AG04450 (cell line): ENCODE measurements around the gene TYW1B. TPM values are rescaled to one million over a fixed set of nuclear protein-coding genes. Genes with fewer than 3 reads are reported as not detected.
"Not testable (repeated sequence)": the region's sequence is repeated elsewhere in the genome, so short reads cannot be mapped to it uniquely, and the experiment has no call there.

Experiments
- CTCF ChIA-PET: fragments of 300-600, 350-600 bp; formaldehyde crosslinking; extraction: SDS; loops from one replicate; lab custom pipeline; 2022; ENCODE audit warnings: antibody characterized with exemption, inconsistent platforms; lab: Charles Lee
- POLR2A ChIA-PET: fragments of 350-600 bp; formaldehyde crosslinking; extraction: SDS; loops from one replicate; lab custom pipeline; 2021; ENCODE audit warnings: antibody characterized with exemption, inconsistent platforms; lab: Yijun Ruan, JAX
- DNase-seq: peaks from one replicate; pipeline ENCODE4 v3.0.0-alpha.2; 2011; ENCODE audit warnings: low read depth, low spot score
- H3K27ac ChIP-seq: one replicate; pipeline ENCODE4 v1.5.1; 2012; ENCODE audit warnings: low read depth, low read length, control low read depth
- H3K27me3 ChIP-seq: one replicate; pipeline ENCODE4 v1.6.0; 2012; ENCODE audit warnings: low read length; ENCODE audit not compliant: control insufficient read depth, insufficient read depth
- H3K4me3 ChIP-seq: 2 replicates; pipeline ENCODE4 v1.5.1; 2011; ENCODE audit warnings: mild to moderate bottlenecking, low read depth, low read length, control low read depth
- H3K9me3 ChIP-seq: 2 replicates; pipeline ENCODE4 v1.5.1; 2012; ENCODE audit warnings: low read length; ENCODE audit not compliant: control insufficient read depth, insufficient read depth
- polyA plus RNA-seq: library from polyadenylated mRNA; depleted of rRNA; stranded (reverse); fragments of >200 nt; gene quantifications from 2 replicates; pipeline ENCODE4 v1.2.3, GENCODE V29; 2011
- TF ChIP-seq, protein P1 (sequence below): IDR thresholded peaks from 2 replicates; pipeline ENCODE4 v1.5.1; 2011; ENCODE audit warnings: low read depth, low read length, control low read depth, inconsistent platforms

TYW1B gene
- polyA plus RNA-seq, 1 experiment, result 5.0 TPM

DNA sequence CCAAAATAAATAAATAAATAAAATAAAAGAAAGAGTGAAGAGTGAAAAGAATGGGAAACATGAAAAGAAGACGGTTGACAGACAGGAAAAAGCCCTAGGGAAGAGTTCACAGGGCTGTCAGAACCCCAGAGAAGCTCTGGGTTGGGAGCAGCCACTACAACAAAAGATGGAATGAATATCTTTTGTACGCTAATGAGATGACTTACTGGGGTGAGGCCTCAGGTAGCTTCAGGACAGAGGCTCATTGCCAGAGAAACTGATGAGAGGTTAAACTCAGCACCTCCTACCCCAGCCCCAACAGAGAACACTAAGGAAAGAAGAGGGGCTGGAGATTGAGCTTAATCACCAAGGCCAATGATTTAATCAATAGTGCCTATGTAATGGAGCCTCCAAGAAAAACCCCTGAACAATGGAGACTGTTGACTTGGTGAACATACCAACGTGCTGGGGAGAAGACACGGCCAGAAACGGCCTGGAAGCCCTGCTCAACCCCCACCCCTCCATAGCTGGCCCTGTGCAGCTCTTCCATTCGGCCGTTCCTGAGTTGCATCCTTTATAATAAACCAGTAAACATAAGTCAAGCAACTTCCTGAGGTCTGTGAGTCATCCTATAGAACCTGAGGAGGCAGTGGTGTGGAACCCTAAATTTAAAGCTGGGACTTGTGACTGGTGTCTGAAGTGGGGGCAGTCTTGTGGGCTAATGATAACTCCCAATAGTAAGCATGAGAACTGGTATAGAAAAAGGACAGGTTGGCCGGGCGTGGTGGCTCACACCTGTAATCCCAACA lies 11.4 kb downstream of the TYW1B start:
- H3K27ac ChIP-seq, H3K27me3 ChIP-seq, H3K9me3 ChIP-seq, DNase-seq, CTCF ChIA-PET, H3K4me3 ChIP-seq: not testable (repeated sequence)
- POLR2A ChIA-PET, result interaction anchor here (0.8 kb wide), 1 partner anchor 13 kb away, joined by 3 read pairs; no protein-coding TSS in a partner anchor

DNA sequence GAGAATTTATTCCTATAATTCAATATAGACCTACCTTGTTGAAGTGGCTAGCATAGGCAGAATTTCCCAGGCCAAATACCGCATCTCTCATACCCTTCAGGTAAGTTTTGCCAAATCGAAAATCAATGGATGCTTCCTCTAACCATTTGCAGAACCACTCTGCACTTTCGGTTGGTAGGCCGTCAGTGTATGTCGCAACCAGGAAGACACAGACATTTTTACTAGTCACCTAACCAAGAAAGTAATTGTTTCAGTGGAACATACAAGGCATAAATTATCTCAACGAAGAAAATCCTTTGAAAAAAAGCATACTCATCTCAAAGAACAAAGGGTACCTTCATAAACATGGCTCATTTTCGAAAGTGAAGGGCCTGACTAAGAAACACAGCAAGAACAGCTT lies 17.6 kb downstream of the TYW1B start:
- H3K4me3 ChIP-seq, H3K27ac ChIP-seq, H3K9me3 ChIP-seq, CTCF ChIA-PET, H3K27me3 ChIP-seq, POLR2A ChIA-PET, DNase-seq: not testable (repeated sequence)

DNA sequence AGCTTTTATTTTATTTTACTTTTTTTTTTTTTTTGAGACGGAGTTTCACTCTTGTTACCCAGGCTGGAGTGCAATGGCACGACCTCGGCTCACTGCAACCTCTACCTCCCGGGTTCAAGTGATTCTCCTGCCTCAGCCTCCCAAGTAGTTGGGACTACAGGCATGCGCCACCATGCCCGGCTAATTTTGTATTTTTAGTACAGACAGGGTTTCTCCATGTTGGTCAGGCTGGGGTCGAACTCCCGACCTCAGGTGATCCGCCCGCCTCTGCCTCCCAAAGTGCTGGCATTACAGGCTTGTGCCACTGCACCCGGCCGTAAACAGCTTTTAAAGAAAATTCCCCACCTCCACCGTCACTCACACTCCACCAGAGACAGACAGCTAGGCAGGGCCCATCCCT lies 19.5 kb downstream of the TYW1B start:
- DNase-seq, H3K27me3 ChIP-seq, H3K27ac ChIP-seq, CTCF ChIA-PET, H3K4me3 ChIP-seq, H3K9me3 ChIP-seq, POLR2A ChIA-PET: not testable (repeated sequence)

DNA sequence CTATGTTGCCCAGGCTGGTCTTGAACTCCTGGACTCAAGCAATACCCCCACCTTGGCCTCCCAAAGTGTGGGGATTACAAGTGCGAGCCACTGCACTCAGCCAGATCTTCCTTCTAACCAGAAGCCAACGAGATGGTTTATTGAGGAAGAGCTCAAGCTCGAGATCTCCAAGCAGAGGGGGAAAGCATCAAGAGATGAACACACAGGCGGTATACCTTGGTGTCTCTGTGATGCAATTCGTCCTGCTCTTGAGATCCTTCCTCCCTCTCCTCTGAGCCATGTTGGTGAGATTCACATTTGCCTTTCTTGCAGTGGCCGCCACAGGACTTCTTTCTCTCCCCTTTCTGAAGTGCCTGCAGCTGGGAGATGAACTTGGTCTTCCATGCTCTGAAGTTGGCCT lies 21.1 kb downstream of the TYW1B start:
- H3K27me3 ChIP-seq, POLR2A ChIA-PET, H3K4me3 ChIP-seq: not testable (repeated sequence)

DNA sequence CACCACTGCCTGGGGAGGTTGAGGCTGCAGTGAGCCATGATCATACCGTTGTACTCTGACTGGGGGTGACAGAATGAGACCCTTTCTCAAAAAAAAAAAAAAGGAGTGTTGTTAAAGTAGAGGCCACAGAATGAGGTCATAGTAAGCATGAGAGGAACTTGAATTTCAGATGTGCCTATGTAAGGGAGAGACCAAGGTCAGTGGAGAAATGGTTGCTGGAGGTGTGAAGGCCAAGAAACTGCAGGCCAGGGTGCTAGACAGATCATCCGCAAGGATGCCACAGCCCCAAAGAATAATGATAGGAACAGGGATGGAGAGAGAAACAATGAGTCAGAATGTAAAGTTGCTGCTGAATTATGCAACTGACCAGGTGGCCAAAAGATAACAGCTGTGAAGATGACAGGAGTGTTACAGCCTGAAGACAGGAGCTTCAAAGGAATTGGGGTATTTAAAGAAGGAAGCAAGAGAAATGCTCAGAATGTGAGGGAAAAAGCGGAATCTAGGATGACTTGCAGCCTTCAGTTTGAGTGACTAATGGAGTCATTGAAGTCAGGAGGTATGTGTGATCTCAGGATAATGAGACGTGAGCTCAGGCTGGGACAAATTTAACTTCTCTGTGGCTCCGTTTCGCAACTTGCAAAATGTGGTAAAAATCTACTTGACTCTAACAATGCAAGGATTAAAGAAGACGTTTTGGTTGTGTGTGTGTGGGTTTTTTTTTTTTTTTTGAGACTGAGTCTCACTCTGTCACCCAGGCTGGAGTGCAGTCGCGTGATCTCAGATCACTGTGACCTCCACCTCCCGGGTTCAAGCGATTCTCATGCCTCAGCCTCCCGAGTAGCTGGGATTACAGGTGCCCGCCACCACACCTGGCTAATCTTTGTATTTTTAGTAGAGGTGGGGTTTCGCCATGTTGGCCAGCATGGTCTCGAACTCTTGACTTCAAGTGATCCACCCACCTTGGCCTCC lies 22.2 kb downstream of the TYW1B start:
- Histone ChIP-seq H3K9me3 (no peaks in the 10 kb centered on the region), H3K27me3 (no peaks in the 10 kb centered on the region), H3K27ac (peak overlapping the region; percentile 33), H3K4me3 (no peak overlapping the region)
- CTCF ChIA-PET, result no interaction called here
- TF ChIP-seq, protein P1, sequence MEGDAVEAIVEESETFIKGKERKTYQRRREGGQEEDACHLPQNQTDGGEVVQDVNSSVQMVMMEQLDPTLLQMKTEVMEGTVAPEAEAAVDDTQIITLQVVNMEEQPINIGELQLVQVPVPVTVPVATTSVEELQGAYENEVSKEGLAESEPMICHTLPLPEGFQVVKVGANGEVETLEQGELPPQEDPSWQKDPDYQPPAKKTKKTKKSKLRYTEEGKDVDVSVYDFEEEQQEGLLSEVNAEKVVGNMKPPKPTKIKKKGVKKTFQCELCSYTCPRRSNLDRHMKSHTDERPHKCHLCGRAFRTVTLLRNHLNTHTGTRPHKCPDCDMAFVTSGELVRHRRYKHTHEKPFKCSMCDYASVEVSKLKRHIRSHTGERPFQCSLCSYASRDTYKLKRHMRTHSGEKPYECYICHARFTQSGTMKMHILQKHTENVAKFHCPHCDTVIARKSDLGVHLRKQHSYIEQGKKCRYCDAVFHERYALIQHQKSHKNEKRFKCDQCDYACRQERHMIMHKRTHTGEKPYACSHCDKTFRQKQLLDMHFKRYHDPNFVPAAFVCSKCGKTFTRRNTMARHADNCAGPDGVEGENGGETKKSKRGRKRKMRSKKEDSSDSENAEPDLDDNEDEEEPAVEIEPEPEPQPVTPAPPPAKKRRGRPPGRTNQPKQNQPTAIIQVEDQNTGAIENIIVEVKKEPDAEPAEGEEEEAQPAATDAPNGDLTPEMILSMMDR, result no peak
- no peak for DNase-seq
- POLR2A ChIA-PET, result interaction anchor here (0.7 kb wide), 1 partner anchor 662 kb away, joined by 3 read pairs; no protein-coding TSS in a partner anchor

More for the DNA sequence above, 21.1 kb downstream of the TYW1B start:
- H3K9me3 ChIP-seq, H3K27ac ChIP-seq, DNase-seq, CTCF ChIA-PET: not testable (repeated sequence)

DNA sequence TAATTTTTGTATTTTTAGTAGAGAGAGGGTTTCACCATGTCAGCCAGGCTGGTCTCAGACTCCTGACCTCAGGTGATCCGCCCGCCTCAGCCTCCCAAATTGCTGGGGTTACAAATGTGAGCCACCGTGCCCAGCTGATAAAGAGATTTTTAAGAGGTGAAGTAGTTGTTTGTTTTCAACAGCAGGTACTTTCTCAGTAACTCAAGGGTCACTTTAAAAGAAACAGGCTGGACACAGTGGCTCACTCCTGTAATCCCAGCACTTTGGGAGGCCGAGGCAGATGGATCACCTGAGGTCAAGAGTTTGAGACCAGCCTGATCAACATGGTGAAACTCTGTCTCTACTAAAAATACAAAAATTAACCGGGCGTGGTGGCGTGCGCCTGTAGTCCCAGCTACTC lies 24.2 kb downstream of the TYW1B start:
- POLR2A ChIA-PET, result interaction anchor here (0.7 kb wide), 1 partner anchor 668 kb away, joined by 3 read pairs; no protein-coding TSS in a partner anchor
- CTCF ChIA-PET, H3K4me3 ChIP-seq, H3K27me3 ChIP-seq, DNase-seq, H3K27ac ChIP-seq, H3K9me3 ChIP-seq: not testable (repeated sequence)

DNA sequence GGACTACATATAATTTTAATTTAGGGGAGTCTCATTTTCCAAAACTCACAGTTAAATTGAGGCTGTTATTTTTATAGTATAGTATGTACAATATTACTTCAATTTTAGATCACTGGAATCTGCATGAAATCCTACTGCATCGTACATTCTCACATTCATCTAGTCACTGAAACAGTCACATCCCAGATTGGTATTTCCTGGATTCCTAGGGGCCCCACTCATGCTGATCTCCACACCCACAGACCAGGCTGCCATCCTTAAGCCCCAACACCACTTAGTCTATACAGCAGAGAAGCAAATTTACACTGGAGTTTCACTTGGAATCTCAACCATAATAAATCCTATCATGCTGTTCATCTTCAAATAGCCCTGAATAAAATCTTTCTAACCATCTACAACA lies 26.4 kb downstream of the TYW1B start:
- POLR2A ChIA-PET, H3K27me3 ChIP-seq, DNase-seq, H3K9me3 ChIP-seq, H3K4me3 ChIP-seq, H3K27ac ChIP-seq: not testable (repeated sequence)
- CTCF ChIA-PET, result interaction anchor here (1.6 kb wide), 1 partner anchor 16 kb away, joined by 10 read pairs; no protein-coding TSS in a partner anchor

DNA sequence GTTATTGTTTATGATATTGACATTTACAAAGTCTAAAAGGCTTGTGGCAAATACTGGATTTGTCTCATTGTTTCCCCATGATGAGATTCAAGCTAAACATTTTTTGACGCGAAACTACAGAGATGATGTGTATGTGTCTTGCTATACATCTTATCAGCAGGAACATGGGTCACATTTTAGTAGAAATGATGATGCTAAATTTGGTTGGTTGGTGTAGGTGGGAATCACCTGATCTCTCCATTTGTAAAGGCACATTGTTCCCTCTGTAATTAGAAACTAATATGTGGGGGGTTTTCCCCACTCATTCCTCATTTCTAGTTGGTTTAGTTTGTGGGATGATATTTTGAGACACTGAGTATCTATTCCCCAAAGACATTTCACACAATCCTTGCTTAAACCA lies 32.6 kb downstream of the TYW1B start:
- H3K27ac ChIP-seq, H3K9me3 ChIP-seq, DNase-seq, POLR2A ChIA-PET, CTCF ChIA-PET, H3K4me3 ChIP-seq, H3K27me3 ChIP-seq: not testable (repeated sequence)
